GM21447 (cell line): Measurements from ENCODE around the gene CAD.
"Not testable (repeated sequence)": the region's sequence is repeated elsewhere in the genome, so short reads cannot be mapped to it uniquely, and the experiment has no call there.

Source experiments
- ATAC-seq: cut with Tn5 transposase; IDR thresholded peaks from one replicate; pipeline ENCODE4 v1.9.1; 2021; ENCODE audit not compliant: unreplicated experiment

The CAD gene

DNA sequence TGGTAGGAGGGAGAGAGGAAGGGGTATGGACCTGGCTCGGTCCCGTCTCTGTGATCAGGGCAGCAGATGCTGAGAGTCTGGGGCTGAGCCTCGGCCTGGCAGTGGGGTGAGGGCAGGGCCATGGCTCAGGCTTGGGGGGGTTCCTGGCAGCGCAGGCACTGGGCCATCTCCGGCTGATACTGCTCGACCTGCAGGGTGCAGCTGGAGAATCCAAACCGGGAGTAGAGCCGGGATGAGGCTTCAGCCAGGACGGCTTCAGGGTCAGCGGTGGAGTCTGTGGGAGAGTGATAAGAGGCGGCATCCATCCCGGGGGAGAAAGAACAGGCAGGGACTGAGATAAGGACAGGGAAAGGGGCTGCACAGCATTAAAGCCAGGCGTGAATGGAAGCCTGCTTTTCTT, 38.0 kb downstream of the CAD start:
- no peak for ATAC-seq

DNA sequence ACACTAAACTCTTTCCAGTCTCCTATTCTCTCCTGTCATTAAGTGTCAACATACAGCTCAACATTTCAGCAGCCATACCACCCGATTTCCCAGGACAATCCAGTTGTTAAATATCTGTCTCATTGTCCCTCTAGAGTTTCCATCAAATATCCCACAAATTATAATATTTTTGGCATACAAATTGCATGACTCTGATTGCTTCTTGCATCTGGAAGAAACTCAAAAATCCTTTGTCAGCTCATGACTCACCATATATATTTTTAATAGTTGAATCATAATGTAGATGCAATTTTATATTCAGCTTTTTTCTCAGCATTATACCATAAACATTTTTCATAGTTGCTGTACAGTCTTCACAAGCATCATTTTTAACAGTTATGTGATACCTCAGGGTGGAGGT, 38.5 kb downstream of the CAD start:
- ATAC-seq, result no peak

DNA sequence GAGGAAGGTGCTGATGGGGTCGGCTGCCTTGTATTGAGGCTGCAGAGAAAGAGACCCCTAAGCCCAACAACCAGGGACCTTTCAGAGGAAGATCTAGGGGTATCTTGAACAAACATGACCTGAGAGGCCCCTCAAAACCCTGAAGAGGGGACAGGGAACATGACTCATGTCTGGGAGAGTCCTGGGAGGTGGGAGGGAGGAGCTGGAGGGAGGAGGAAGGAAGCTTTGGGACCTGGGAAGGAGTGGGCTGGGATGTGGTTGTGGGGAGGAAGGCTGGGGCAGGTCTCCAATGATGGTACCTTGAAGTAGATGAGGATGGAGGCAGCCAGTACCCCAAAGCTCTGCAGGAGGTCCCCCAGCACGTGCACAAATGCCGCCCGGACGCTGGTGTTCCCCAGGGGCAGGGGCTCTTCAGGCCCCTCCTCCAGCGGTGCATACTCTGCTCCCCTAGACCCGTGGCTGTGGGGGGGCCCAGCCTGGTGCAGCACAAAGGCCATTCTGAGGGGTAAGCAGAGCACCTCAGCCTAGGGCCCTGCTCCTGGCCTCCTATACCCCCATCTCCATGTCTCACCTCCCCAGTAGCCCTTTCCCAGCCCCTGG, 39.8 kb downstream of the CAD start:
- ATAC-seq, result no peak

DNA sequence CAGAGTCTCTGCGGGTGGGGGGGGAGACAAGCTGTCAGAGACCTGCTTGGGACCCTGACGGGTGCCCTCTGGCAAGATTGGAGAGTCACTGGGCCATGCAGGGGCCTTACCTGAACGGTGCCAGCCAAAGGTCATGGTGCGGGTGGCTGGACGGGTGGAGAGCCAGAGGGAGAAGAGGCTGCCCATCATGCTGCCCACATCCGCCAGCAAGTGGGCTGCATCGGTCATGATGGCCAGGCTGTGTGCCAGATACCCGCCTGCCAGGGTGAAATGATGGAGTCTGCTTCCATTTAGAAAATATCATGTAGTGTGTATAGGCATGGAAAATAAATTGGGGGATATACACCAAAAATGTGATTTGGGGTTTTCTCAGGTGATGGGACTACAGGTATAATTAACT, 40.9 kb downstream of the CAD start:
- ATAC-seq, result no peak

DNA sequence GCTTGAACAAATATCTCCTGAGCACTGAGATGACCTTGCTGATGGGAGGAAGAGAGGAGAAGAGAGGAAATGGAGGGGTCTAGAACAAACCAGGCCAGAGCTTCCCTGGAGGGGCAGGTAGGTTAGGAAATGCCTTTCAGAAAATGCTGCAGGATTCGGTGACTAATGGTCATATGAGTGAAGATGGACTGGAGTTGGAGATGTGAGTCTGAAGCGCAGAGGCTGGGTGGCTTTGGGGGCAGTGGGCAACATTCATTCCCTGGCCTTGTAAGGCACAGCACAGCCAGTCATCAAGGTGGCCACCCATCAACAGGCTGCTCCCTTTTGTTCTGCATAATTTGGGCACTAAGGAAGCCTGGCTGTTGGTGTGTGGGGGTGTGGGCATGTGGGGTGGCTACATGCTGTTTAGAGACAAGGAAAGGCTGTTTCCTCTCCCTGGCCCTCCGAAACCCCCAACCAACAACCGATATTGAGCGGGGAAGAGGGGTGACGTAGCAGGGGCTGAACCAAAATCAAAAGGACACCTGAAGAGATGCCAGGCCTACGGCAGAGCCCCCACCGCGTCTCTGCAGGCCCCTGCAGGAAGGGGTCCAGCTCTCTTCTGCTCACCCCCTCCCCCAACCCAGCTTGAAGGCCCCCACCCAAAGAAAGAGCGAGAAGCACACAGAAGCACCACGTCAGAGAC, 44.2 kb downstream of the CAD start:
- ATAC-seq, result no peak

DNA sequence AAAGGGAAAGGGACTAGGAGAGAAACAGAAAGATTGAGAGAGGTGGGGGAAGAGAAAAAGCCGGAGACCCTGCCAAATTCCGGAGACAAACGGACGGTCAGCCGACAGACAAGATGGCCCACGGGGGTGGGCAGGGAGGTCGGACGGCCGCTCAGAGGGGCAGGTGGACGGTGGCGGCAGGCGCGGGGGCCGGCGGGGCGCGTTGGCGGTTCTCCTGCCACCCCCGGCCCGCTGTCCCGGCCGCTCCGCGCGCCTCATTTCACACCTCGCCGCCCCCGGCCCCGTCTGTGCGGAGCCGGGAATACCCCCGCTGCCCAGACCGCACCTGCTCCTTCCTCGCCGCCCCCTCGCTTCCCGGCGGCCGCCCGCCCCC, 44.7 kb downstream of the CAD start:
- no peak for ATAC-seq

DNA sequence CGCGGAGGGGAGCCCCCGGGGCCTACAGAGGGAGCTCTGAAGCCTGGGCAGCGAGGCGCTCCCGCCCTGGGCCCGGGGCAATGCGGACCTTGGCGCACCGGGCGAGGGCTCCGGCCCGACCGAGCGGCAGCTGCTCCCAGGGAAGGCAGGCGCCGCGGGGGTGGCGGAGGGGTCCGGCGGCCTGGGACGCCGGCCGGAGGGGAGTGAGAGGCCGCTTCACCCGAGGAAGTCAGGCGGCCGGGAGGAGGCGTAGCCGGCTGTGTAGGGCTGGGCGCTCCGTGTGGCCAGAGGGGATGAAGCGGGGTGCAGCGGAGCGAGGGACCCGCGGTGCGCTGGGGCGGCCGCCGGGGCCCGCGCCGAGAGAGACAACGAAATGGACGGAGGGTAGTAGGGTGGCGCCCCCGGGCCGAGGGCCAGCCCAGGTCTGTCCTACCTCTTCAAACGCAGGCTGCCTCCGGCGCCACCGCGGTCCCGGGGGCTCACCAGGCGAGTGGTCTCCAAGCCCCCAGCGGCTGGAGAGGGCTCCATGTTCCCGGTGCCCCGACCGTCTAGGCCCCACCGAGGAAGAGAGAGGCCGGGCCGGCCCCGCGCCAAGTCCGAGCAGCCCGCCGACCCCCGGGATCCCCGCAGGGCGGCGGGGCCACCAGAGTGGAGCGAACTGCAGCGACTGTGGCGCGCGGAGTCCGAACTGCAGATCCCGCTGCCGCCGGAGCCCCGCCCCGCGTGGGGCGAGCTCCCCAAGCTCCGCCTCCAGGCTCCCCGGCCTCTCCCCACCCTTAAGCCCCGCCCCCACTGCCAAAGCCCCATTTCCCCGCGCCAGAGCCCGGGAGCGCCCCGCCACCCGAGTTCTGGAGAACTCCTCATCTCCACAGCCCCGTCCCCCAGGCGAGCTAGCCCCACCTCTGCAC, 45.5 kb downstream of the CAD start, which contains the start of gene SLC30A3:
TSS of gene SLC30A3 (minus strand) at position 669 of the 908 bp plus-strand sequence. CDS start at position 528, 141 bp downstream.
- ATAC-seq, result no peak

DNA sequence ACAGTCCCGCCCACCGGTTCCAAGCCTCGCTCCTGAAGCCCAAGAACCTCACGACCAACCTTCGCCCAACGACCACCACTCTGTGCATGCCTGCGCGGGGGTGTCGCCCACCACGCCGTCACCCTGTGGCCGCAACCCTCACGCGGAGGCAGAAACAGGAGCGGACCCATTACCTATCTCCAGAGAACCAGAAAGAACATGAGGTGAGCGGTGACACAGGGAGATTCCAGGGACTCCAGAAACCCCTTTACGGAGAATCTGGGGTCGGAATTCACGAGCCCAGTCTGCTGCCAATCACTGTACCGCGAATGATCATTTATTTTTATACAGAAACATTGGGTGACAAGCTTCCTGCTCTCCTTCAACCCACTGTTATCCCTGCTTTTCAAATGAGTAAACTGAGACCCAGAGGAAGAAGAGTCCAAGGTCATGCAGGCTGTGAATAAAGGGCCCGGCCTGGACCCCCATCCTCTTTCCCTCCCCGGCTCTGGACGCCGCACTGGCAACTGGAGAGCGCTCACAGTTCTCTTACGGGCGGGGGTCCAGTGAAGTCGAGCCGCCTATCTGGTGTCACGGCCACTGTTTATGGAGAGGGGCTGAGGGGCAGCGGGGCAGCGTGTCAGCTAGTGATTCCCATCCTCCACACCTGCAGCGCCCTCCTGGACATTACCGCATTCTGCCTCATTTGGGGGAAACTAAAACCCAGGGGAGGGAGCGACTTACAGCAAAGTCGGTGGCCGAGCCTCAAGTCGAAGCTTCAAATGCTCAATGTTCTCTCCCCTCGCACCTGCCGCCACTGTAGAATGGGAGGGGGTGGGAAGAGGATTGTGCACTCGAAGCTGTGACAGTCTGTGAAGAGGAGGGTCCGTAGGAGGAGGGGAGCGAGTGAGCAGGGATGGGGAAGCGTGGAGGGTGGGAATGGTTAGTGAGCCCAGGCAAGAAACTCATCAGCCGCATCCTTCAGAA, 46.4 kb downstream of the CAD start:
- no peak for ATAC-seq

DNA sequence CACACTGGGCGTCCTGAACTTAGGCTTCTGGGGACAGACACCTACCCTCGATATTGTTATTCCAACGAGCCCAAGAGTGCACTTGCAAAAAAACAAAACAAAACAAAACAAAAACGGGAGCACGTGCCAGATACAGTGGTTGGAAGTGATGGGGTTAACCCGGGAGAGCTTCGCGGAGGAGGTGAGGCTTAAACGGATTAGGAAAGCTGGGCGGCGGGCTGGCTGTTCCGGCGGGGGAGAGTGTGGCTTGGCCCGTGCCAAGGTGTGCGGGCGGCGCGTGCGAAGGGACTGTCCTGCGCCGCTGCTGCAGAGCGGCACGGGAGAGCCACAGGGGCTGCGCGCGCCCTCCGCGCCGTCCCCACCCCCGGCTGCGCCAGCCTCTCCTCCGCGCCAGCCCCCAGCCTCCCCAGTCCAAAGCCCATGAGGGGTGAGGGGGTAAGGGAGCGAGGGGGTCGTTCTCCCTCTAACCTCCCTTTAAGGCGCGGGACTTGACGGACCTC, 47.1 kb downstream of the CAD start:
- ATAC-seq, result no peak

DNA sequence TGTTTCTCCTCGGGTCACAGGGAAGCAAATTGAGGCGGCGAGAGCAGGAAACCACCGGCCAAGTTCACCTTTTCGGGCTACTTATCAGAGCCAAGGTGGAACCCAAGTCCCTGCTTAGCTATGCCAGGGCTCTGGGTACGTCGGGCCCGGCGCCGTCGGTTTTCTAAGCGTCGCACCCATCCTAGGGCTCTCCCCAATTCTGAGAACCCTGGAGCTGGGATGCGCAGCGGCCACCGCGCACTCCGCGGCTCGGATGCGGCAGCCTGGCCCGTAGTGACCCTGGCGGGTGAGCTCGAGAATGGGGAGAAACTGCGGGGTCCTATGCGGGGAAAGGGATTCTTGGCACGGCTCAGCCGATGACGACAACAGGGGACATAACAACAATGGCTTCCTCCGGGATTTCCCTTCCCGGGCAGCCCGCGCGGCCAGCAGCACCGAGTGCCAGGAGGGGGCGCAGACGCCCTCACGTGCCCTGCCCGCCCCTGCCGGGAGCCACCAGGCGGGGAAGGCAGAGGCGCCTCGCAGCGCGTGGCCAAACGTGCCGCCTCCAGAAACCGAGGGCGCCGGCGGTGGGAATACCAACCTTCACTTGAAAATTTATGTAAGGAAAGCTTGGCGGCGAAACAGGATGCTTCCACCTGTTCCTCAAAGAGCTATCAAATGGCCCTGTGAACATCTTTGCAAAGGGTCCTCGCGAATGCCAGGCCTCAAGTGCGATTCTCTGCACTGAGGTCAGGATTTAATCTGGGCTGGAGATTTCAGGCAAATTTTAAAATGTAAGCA, 47.8 kb downstream of the CAD start:
- no peak for ATAC-seq

DNA sequence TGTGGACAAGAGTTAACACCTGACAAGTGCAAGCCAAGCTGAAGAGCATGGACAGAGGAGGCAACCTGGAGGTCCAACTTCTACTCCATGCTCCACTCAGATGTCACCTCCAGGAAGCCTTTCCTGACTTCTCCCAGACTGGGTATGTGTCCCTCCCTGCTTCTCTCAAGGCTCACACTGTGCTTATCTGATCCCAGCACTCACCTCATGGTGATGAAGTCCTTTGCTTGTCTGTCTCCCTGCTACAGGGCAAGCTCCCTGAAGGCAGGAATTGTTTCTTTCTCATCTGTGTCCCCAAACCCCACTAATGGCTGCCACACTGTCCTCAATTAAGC, 48.3 kb downstream of the CAD start:
- no peak for ATAC-seq

DNA sequence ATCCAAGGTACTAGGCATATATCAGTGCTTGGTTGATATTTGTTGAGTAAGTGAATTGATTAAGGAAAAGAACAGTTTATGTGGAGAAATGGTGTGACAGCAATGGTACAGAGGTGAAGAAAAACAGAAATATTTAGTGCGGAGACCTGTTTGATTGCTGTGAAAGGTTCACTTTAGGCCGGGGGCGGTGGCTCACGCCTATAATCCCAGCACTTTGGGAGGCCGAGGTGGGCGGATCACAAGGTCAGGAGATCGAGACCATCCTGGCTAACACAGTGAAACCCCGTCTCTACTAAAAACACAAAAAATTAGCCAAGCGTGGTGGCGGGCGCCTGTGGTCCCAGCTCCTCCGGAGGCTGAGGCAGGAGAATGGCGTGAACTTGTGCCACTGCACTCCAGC, 51.1 kb downstream of the CAD start:
- ATAC-seq, result not testable (repeated sequence)

DNA sequence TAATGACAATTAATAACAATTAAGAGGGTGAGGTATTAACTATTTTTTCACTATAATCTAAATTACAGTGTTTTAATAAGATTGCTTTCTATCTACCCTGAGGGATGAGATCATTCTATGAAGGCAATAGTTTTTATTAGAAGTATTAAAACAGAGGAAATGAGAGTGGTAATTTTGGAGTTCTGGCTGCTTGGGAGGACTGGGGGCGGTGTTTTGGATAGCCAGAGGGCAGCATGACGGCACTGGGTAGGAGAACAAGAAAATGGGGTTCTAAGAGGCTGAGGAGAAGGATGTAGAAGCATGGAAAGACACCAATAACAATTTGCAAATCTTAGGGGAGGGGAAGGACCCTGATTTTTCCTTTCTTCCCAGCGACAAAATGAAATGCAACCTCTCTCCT, 53.0 kb downstream of the CAD start:
- ATAC-seq, result no peak

DNA sequence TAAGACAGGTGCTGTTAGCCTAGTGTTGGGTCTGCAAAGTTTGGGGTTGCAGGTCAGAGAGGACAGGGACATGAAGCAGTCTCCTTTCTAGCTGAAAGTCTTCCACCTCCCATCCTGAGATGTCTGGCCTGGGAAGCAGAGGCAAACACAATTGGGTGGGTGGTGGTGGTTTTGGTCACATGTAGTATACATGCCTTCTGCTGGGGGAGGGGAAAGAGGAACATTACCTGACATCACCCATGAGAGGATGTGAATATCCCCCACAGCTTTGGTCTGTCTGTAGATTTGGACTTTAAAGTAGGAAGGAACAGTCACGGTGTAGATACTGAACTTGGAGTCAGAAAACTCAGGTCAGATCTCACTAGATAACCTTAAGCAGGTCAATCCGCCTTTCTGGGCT, 53.5 kb downstream of the CAD start:
- ATAC-seq, result no peak

DNA sequence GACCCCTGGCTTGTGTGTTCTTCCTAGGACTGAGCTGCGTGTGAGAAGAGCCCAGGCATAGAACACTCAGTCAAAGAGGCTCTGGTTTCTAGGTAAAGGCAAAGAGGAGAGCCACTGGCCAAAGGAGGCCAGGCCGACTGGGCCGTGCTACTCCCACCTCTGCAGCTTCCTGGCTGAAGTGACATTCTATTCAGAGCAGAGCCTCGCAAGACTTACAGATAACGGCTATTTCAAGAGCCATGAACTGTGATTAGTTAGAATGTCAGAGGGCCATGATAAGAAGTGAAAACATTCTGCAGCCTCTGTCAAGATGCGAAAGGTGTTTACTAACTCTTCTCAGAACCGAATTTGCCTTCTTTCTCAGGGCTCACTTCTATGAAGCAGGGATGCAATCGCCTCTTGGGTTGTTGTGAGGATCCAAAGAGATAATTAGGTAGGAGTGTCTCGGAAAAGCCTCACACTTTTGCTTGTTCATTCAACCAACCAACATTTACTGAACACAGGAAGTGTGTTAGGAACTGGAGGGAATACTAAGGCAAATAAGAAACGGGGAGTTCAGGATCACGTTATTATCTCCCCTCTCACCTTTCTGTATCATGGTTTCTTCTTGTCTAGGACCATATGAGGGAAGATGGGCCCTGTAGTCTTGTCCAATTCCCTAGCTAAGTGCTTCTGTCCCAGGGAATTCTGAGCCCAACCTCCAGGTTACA, 54.6 kb downstream of the CAD start:
- ATAC-seq, result no peak

DNA sequence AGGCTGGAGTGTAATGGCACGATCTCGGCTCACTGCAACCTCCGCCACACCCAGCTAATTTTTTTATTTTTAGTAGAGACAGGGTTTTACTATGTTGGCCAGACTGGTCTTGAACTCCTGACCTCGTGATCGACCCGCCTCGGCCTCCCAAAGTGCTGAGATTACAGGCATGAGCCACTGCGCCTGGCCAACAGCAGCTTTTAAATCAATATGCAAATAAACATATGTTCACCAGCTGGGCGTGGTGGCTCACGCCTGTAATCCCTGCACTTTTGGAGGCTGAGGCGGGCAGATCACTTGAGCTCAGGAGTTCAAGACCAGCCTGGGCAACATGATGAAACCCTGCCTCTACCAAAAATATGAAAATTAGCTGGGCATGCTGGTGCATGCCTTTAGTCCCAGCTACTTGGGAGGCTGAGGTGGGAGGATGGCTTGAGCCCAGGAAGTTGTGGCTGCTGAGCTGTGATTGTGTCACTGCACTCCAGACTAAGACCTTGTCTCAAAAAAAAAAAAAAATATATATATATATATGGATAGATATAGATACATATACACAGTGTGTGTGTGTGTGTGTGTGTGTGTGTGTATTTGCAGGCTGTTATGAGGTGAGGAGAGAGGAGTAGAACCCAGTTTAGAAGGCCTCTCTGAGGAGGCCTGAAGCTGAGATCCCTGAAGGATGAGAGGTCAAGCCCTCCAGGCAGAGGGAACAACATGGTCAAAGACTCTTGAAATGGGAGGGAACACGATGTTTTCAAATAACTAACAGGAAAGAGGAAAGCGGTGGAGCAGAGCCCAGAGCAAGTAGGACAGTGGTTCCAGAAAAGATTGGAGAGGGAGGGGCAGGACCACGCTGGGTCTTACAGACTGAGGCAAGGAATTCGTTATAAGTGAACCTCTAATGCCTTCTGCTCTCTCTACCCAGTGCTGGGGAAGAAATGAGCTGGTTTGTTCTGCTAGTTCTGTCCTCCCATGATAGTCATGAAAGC, 55.7 kb downstream of the CAD start:
- ATAC-seq, result not testable (repeated sequence)

DNA sequence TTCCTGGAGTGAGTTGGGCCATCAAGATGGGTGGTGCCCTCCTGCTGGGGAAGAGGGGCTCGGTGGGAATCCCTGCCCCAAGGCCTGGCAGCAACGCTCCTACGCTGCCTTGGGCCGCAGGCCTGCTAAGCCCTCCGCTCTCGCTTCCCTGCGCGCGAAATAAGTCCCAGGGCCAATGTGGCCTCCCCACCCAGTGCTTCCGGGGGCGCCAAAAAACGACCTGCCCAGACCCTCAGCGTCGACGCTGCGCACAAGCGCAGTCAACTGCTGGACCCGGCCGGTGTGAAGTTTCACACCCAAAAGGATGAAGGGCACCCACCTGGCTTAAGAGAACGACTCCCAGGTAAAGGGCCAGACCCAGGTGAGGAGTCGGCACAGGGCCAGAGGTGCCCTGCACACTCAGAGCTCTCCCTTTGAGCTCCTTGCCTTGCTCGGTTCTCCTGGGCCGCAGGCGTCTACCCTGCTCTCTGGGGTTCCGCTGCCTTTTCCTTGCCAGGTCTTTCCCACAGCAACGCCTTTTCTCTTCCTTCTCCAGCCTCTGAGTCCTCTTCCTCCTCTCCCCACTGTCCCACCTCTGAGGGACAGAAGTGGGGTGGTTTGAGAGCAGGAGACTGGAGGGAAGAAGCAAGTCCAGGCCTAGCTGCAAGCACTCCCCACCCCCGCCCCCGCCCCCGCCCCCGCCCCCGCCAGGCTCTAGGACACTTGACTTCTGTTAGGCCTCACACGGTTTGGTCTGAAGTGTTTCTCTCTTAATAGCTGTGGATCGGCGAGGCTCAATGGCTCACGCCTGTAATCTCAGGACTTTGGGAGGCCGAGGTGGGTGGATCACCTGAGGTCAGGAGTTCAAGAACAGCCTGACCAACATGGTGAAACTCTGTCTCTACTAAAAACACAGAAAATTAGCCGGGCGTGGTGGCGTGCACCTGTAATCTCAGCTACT, 58.3 kb downstream of the CAD start, which contains the start of gene DNAJC5G:
TSS of gene DNAJC5G (plus strand) at position 223 of the 940 bp plus-strand sequence. CDS start 1,296 bp downstream, outside the sequence.
- ATAC-seq, result no peak
